Activated T-cell treated with anti-CD3 and anti-CD28 coated beads, Interleukin-2, amount 50 U/mL, for 24 hours (primary cell): ENCODE measurements around the gene RASD1.

ENCODE experiments used
- DNase-seq: peaks from one replicate; pipeline ENCODE4 v3.0.0-alpha.2; 2020
- H3K27ac Mint-ChIP-seq: 2 replicates; pipeline ENCODE4 v1.8.0; 2020; ENCODE audit warnings: mild to moderate bottlenecking, mixed read lengths
- H3K27me3 Mint-ChIP-seq: 2 replicates; pipeline ENCODE4 v1.8.0; 2020; ENCODE audit warnings: mixed read lengths
- H3K36me3 Mint-ChIP-seq: 2 replicates; pipeline ENCODE4 v1.8.0; 2020; ENCODE audit warnings: low read depth, mixed read lengths
- H3K4me1 Mint-ChIP-seq: 2 replicates; pipeline ENCODE4 v1.8.0; 2020; ENCODE audit warnings: low read depth, mixed read lengths
- H3K4me3 Mint-ChIP-seq: 2 replicates; pipeline ENCODE4 v1.8.0; 2020; ENCODE audit warnings: mild to moderate bottlenecking, moderate library complexity, mixed read lengths
- H3K9me3 Mint-ChIP-seq: 2 replicates; pipeline ENCODE4 v1.8.0; 2020; ENCODE audit warnings: mixed read lengths

The RASD1 gene

GRCh38 chr17:17498606-17499301 lies 2.6 kb upstream of the RASD1 start:
- no peak for DNase-seq
- H3K27ac Mint-ChIP-seq: no peak overlapping the region
- H3K4me3 Mint-ChIP-seq: no peak overlapping the region
- H3K27me3 Mint-ChIP-seq: peaks cover 15% of the 10 kb centered on the region
- H3K9me3 Mint-ChIP-seq: no peaks in the 10 kb centered on the region
- no peaks in the 10 kb centered on the region for H3K36me3 Mint-ChIP-seq
- H3K4me1 Mint-ChIP-seq: peaks cover 19% of the 10 kb centered on the region

GRCh38 chr17:17497845-17498520 lies 1.8 kb upstream of the RASD1 start:
- Mint-ChIP-seq H3K4me3 (no peak overlapping the region), H3K36me3 (peaks cover 6% of the 10 kb centered on the region), H3K27me3 (peaks cover 15% of the 10 kb centered on the region), H3K9me3 (no peaks in the 10 kb centered on the region), H3K4me1 (peaks cover 19% of the 10 kb centered on the region), H3K27ac (no peak overlapping the region)
- no peak for DNase-seq

DNA sequence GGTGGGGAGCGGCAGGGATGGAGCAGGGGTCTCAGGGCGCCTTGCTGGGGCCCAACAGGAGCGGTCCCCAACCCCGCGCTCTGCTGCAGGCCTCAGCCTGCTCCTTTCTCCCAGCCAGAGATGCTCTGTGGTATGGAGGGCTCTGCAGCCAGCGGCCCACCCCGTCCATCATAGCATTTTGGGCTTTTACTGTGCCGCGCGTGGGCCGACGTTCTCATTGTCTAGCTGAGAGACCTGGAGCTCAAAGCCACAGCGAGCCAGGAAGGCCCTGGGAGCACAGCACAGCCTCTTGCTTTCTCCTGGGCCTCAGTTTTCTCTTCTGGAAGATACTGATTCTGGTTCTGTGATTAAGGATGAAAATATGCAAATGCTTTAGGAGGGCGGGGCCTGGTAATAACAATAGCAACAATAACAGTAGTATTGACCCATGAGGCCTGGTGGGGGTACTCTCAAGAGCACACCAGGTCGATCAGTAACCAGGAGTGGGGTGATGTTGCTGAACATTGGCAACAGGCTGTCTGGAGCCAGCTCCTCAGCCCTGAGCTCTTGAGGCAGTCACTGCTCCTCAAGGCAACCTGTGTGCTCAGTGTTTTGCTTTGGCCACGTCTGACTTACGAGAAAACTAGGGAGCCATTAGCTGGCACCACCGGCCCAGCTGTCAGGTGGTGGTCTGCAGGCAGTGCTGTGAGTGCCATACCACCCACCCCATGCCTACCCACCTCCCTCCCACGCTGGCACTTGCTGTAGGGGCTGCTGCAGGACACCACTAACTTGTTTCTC lies 1.1 kb upstream of the RASD1 start:
- H3K27ac Mint-ChIP-seq: no peak overlapping the region

GRCh38 chr17:17495536-17496188 lies 533 bp downstream of the RASD1 start:
- Mint-ChIP-seq H3K9me3 (no peaks in the 10 kb centered on the region), H3K36me3 (peaks cover 29% of the 10 kb centered on the region), H3K4me1 (peaks cover 19% of the 10 kb centered on the region), H3K27ac (peak overlapping the region; percentile 66), H3K27me3 (peaks cover 15% of the 10 kb centered on the region), H3K4me3 (peak overlapping the region; percentile 56)
- DNase-seq: no peak

More for the DNA sequence above, 1.1 kb upstream of the RASD1 start:
- Mint-ChIP-seq H3K27me3 (peaks cover 15% of the 10 kb centered on the region), H3K4me1 (peaks cover 19% of the 10 kb centered on the region), H3K4me3 (no peak overlapping the region), H3K36me3 (peaks cover 14% of the 10 kb centered on the region), H3K9me3 (no peaks in the 10 kb centered on the region)
- DNase-seq: no peak

GRCh38 chr17:17494870-17495535 lies 1.2 kb downstream of the RASD1 start:
- no peak overlapping the region for H3K27ac Mint-ChIP-seq
- peaks cover 15% of the 10 kb centered on the region for H3K27me3 Mint-ChIP-seq
- H3K36me3 Mint-ChIP-seq: peaks cover 35% of the 10 kb centered on the region
- peak overlapping the region; percentile 56 for H3K4me3 Mint-ChIP-seq
- no peaks in the 10 kb centered on the region for H3K9me3 Mint-ChIP-seq
- DNase-seq: peak; percentile 61
- peaks cover 19% of the 10 kb centered on the region for H3K4me1 Mint-ChIP-seq

GRCh38 chr17:17494499-17494869 lies 1.7 kb downstream of the RASD1 start:
- Mint-ChIP-seq H3K4me3 (no peak overlapping the region), H3K27me3 (peaks cover 15% of the 10 kb centered on the region), H3K9me3 (no peaks in the 10 kb centered on the region), H3K27ac (no peak overlapping the region), H3K4me1 (peaks cover 21% of the 10 kb centered on the region), H3K36me3 (peaks cover 39% of the 10 kb centered on the region)
- no peak for DNase-seq

- H3K27me3 Mint-ChIP-seq: peaks cover 15% of the 10 kb centered on the region
- no peak for DNase-seq
- peaks cover 43% of the 10 kb centered on the region for H3K36me3 Mint-ChIP-seq
- no peak overlapping the region for H3K27ac Mint-ChIP-seq
- no peak overlapping the region for H3K4me3 Mint-ChIP-seq
- H3K9me3 Mint-ChIP-seq: no peaks in the 10 kb centered on the region
- H3K4me1 Mint-ChIP-seq: peaks cover 22% of the 10 kb centered on the region
Observed at GRCh38 chr17:17493986-17494466, 2.2 kb downstream of the RASD1 start.

DNA sequence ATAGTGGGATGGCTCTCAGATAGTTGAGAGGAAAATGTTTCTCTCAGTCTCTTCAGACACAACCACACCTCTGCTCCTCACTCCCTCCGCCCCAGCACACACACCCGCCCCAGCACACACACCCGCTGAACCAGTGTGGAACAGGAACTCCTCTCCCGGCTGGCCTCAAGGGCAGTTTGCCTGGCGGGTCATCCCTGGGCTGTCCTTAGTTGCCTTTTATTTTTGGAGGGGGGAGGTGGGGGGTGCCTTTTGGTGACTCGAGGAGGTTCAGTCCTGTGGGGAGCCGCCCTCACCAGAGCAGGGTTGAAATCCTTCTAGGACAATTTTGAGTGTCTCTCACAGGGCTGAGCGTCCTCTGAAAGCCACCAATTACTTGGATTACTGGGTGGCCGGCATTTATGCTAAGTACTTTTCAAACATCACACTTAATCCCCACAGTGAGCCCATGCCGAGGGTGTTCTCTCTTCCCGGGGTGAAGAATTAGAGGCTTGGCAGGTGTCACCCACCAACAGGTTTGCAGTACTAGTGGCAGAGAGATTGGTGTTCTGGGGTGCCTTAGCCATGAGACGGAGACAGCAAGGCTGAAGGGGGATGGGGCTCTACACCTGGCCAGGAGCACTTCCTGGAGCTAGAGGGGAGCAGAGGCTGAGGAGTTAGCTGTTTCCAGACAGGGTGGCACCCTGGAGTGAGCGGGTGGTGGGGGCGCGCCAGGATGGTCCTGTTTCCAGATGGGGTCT lies 2.8 kb downstream of the RASD1 start:
- peaks cover 15% of the 10 kb centered on the region for H3K27me3 Mint-ChIP-seq
- no peaks in the 10 kb centered on the region for H3K9me3 Mint-ChIP-seq
- H3K36me3 Mint-ChIP-seq: peaks cover 48% of the 10 kb centered on the region
- H3K4me3 Mint-ChIP-seq: no peak overlapping the region
- H3K4me1 Mint-ChIP-seq: peaks cover 25% of the 10 kb centered on the region
- H3K27ac Mint-ChIP-seq: no peak overlapping the region
- DNase-seq: no peak

DNA sequence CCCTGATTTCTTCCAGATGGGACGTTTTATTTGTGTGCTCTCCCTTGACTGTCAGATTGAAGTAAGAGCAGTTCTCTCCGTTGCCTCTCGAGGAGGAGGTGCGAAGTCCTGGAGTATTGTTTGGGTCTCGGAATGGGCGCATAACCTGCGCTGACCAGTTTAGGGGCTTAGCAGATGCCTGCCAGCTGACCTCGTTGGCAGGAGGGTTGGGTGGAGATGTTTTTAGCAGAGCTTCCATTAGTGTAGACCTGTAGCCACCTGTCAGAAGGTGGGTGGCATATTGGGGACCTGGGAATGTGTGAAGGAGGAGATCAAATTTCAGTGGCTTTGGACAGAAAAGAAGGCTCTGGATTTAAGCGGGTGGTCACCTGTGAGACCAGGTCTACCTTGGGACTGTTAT lies 3.6 kb downstream of the RASD1 start:
- Mint-ChIP-seq H3K27ac (no peak overlapping the region), H3K4me1 (peaks cover 31% of the 10 kb centered on the region), H3K27me3 (peaks cover 15% of the 10 kb centered on the region), H3K36me3 (peaks cover 56% of the 10 kb centered on the region), H3K4me3 (no peak overlapping the region), H3K9me3 (no peaks in the 10 kb centered on the region)
- no peak for DNase-seq

DNA sequence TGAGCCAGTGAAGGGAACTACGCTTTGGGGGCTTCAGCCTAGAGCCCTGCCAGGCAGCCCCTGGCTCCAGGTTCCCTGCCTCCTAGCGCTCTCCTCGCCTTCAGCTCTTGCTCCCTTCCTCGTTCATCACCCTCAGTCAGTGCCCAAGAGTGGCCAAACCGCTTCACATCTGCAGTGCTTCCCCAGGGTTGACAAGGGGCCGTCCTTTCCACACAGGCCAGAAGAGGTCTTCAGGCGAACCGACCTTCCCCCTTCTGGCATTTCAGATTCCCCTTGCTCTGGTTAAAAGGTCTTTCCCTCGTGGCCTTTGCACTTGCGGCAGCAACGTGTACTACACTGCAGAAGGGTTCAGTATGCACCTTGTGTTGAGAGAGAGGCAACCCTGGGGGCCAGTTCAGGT lies 4.1 kb downstream of the RASD1 start:
- peak overlapping the region; percentile 6 for H3K27ac Mint-ChIP-seq
- no peaks in the 10 kb centered on the region for H3K9me3 Mint-ChIP-seq
- H3K4me3 Mint-ChIP-seq: no peak overlapping the region
- peaks cover 61% of the 10 kb centered on the region for H3K36me3 Mint-ChIP-seq
- peaks cover 15% of the 10 kb centered on the region for H3K27me3 Mint-ChIP-seq
- H3K4me1 Mint-ChIP-seq: peaks cover 30% of the 10 kb centered on the region
- no peak for DNase-seq

GRCh38 chr17:17491546-17491988 lies 4.6 kb downstream of the RASD1 start:
- peaks cover 15% of the 10 kb centered on the region for H3K27me3 Mint-ChIP-seq
- H3K9me3 Mint-ChIP-seq: no peaks in the 10 kb centered on the region
- H3K4me1 Mint-ChIP-seq: peaks cover 34% of the 10 kb centered on the region
- no peak overlapping the region for H3K4me3 Mint-ChIP-seq
- H3K27ac Mint-ChIP-seq: no peak overlapping the region
- DNase-seq: no peak
- H3K36me3 Mint-ChIP-seq: peaks cover 66% of the 10 kb centered on the region

DNA sequence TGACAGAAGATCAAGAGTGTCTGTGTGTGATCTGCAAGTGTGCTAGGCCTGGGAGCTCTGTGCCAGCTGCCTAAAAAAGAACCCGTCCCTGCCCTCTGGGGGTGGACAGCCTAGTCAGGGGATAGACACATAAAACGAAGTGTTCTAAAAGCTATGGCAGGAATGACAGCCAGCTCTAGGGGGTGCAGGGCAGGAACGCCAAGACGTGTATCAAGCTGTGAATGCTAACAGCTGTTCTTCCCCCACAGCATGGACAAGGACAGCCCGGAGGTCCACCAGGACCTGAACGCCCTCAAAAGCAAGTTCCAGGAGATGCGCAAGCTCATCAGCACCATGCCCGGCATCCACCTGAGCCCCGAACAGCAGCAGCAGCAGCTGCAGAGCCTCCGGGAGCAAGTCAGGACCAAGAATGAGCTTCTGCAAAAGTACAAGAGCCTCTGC lies 5.1 kb downstream of the RASD1 start:
- H3K27me3 Mint-ChIP-seq: peaks cover 15% of the 10 kb centered on the region
- H3K9me3 Mint-ChIP-seq: no peaks in the 10 kb centered on the region
- H3K36me3 Mint-ChIP-seq: peaks cover 68% of the 10 kb centered on the region
- no peak for DNase-seq
- H3K4me3 Mint-ChIP-seq: no peak overlapping the region
- no peak overlapping the region for H3K27ac Mint-ChIP-seq
- peaks cover 34% of the 10 kb centered on the region for H3K4me1 Mint-ChIP-seq

- Mint-ChIP-seq H3K9me3 (no peaks in the 10 kb centered on the region), H3K4me1 (peaks cover 42% of the 10 kb centered on the region), H3K36me3 (peaks cover 83% of the 10 kb centered on the region), H3K4me3 (no peak overlapping the region), H3K27ac (no peak overlapping the region), H3K27me3 (no peaks in the 10 kb centered on the region)
- DNase-seq: no peak
Observed at GRCh38 chr17:17487998-17488397, 8.2 kb downstream of the RASD1 start.
